ENCODE measurements around the gene TMEM201.

TMEM201 gene

GRCh38 chr1:9628541-9629444 lies 40.1 kb downstream of the TMEM201 start:
- Histone ChIP-seq H3K27me3 (ENCODE audit: insufficient read depth, insufficient read length) (peaks cover 8% of the 10 kb centered on the region), H3K4me3 (ENCODE audit: insufficient read length, low read depth) (no peak overlapping the region)

GRCh38 chr1:9629445-9630201 lies 40.9 kb downstream of the TMEM201 start:
- no peaks in the 10 kb centered on the region for H3K9me3 ChIP-seq (ENCODE audit: insufficient read depth, low read length)
- no peaks in the 10 kb centered on the region for H3K36me3 ChIP-seq (ENCODE audit: insufficient read depth, insufficient read length, low read length)
- no peak overlapping the region for H3K9ac ChIP-seq (ENCODE audit: insufficient read length, low read depth)
- no peak for DNase-seq (ENCODE audit: low read depth, low spot score)
- TF ChIP-seq SUZ12 (IDR thresholded peaks at IDR 0.05; ENCODE audit: extremely low read depth, insufficient read depth, insufficient read length) (no peak), ZNF274 (IDR thresholded peaks at IDR 0.05; ENCODE audit: low read depth, low read length) (no peak), YY1 (IDR thresholded peaks at IDR 0.05; ENCODE audit: insufficient read depth, insufficient read length) (no peak)
- peaks cover 8% of the 10 kb centered on the region for H3K27me3 ChIP-seq (ENCODE audit: insufficient read depth, insufficient read length)
- no peaks in the 10 kb centered on the region for H3K4me1 ChIP-seq (ENCODE audit: insufficient read depth, insufficient read length)
- no peak overlapping the region for H3K4me3 ChIP-seq (ENCODE audit: insufficient read length, low read depth)

More at GRCh38 chr1:9628541-9629444, 40.1 kb downstream of the TMEM201 start:
- H3K36me3 ChIP-seq (ENCODE audit: insufficient read depth, insufficient read length, low read length), result no peaks in the 10 kb centered on the region
- no peaks in the 10 kb centered on the region for H3K4me1 ChIP-seq (ENCODE audit: insufficient read depth, insufficient read length)
- TF ChIP-seq ZNF274 (IDR thresholded peaks at IDR 0.05; ENCODE audit: low read depth, low read length) (no peak), YY1 (IDR thresholded peaks at IDR 0.05; ENCODE audit: insufficient read depth, insufficient read length) (no peak), SUZ12 (IDR thresholded peaks at IDR 0.05; ENCODE audit: extremely low read depth, insufficient read depth, insufficient read length) (no peak)
- DNase-seq (ENCODE audit: low read depth, low spot score), result no peak
- H3K9me3 ChIP-seq (ENCODE audit: insufficient read depth, low read length), result no peaks in the 10 kb centered on the region
- H3K9ac ChIP-seq (ENCODE audit: insufficient read length, low read depth), result no peak overlapping the region

- DNase-seq (ENCODE audit: low read depth, low spot score), result no peak
- Histone ChIP-seq H3K9me3 (ENCODE audit: insufficient read depth, low read length) (no peaks in the 10 kb centered on the region), H3K36me3 (ENCODE audit: insufficient read depth, insufficient read length, low read length) (no peaks in the 10 kb centered on the region), H3K9ac (ENCODE audit: insufficient read length, low read depth) (no peak overlapping the region), H3K27me3 (ENCODE audit: insufficient read depth, insufficient read length) (peaks cover 8% of the 10 kb centered on the region), H3K4me3 (ENCODE audit: insufficient read length, low read depth) (no peak overlapping the region), H3K4me1 (ENCODE audit: insufficient read depth, insufficient read length) (no peaks in the 10 kb centered on the region)
- TF ChIP-seq ZNF274 (IDR thresholded peaks at IDR 0.05; ENCODE audit: low read depth, low read length) (no peak), SUZ12 (IDR thresholded peaks at IDR 0.05; ENCODE audit: extremely low read depth, insufficient read depth, insufficient read length) (no peak), YY1 (IDR thresholded peaks at IDR 0.05; ENCODE audit: insufficient read depth, insufficient read length) (no peak)
These were observed 41.8 kb downstream of the TMEM201 start for GRCh38 chr1:9630331-9631111.

- TF ChIP-seq YY1 (IDR thresholded peaks at IDR 0.05; ENCODE audit: insufficient read depth, insufficient read length), result no peak
- TF ChIP-seq ZNF274 (IDR thresholded peaks at IDR 0.05; ENCODE audit: low read depth, low read length), result no peak
- no peaks in the 10 kb centered on the region for H3K36me3 ChIP-seq (ENCODE audit: insufficient read depth, insufficient read length, low read length)
- H3K27me3 ChIP-seq (ENCODE audit: insufficient read depth, insufficient read length), result peaks cover 8% of the 10 kb centered on the region
- H3K9me3 ChIP-seq (ENCODE audit: insufficient read depth, low read length), result no peaks in the 10 kb centered on the region
- no peak for DNase-seq (ENCODE audit: low read depth, low spot score)
- no peaks in the 10 kb centered on the region for H3K4me1 ChIP-seq (ENCODE audit: insufficient read depth, insufficient read length)
- no peak overlapping the region for H3K4me3 ChIP-seq (ENCODE audit: insufficient read length, low read depth)
- H3K9ac ChIP-seq (ENCODE audit: insufficient read length, low read depth), result no peak overlapping the region
These were observed 42.9 kb downstream of the TMEM201 start for GRCh38 chr1:9631613-9632012.

- no peaks in the 10 kb centered on the region for H3K36me3 ChIP-seq (ENCODE audit: insufficient read depth, insufficient read length, low read length)
- no peaks in the 10 kb centered on the region for H3K27me3 ChIP-seq (ENCODE audit: insufficient read depth, insufficient read length)
- H3K9me3 ChIP-seq (ENCODE audit: insufficient read depth, low read length), result no peaks in the 10 kb centered on the region
- no peaks in the 10 kb centered on the region for H3K4me1 ChIP-seq (ENCODE audit: insufficient read depth, insufficient read length)
- no peak for TF ChIP-seq SUZ12 (IDR thresholded peaks at IDR 0.05; ENCODE audit: extremely low read depth, insufficient read depth, insufficient read length)
- no peak for TF ChIP-seq YY1 (IDR thresholded peaks at IDR 0.05; ENCODE audit: insufficient read depth, insufficient read length)
- no peak for TF ChIP-seq ZNF274 (IDR thresholded peaks at IDR 0.05; ENCODE audit: low read depth, low read length)
- H3K4me3 ChIP-seq (ENCODE audit: insufficient read length, low read depth), result no peak overlapping the region
- no peak overlapping the region for H3K9ac ChIP-seq (ENCODE audit: insufficient read length, low read depth)
- no peak for DNase-seq (ENCODE audit: low read depth, low spot score)
These were observed 44.8 kb downstream of the TMEM201 start for GRCh38 chr1:9633493-9633892.

GRCh38 chr1:9634582-9634981 lies 45.9 kb downstream of the TMEM201 start:
- no peaks in the 10 kb centered on the region for H3K36me3 ChIP-seq (ENCODE audit: insufficient read depth, insufficient read length, low read length)
- H3K4me1 ChIP-seq (ENCODE audit: insufficient read depth, insufficient read length), result no peaks in the 10 kb centered on the region
- TF ChIP-seq ZNF274 (IDR thresholded peaks at IDR 0.05; ENCODE audit: low read depth, low read length) (no peak), SUZ12 (IDR thresholded peaks at IDR 0.05; ENCODE audit: extremely low read depth, insufficient read depth, insufficient read length) (no peak), YY1 (IDR thresholded peaks at IDR 0.05; ENCODE audit: insufficient read depth, insufficient read length) (no peak)
- no peak overlapping the region for H3K9ac ChIP-seq (ENCODE audit: insufficient read length, low read depth)
- no peak for DNase-seq (ENCODE audit: low read depth, low spot score)
- no peaks in the 10 kb centered on the region for H3K9me3 ChIP-seq (ENCODE audit: insufficient read depth, low read length)
- no peak overlapping the region for H3K4me3 ChIP-seq (ENCODE audit: insufficient read length, low read depth)
- no peaks in the 10 kb centered on the region for H3K27me3 ChIP-seq (ENCODE audit: insufficient read depth, insufficient read length)

All from NT2/D1 (cell line).